ENCODE data around the gene ZNF385B.

Gene ZNF385B

GRCh38 chr2:179664972-179665812 is 196.2 kb downstream of the ZNF385B start:
- DNase-seq (ENCODE audit: low read depth, low spot score), result no peak
- no peak for TF ChIP-seq CTCF (IDR thresholded peaks at IDR 0.05; ENCODE audit: low read depth, low read length)
- in situ Hi-C loops (cut with HindIII; ENCODE audit: low sequenced_read_pairs), result no loop called here
- no peak overlapping the region for H3K4me3 ChIP-seq (ENCODE audit: low read depth, low read length)

- in situ Hi-C loops (cut with HindIII; ENCODE audit: low sequenced_read_pairs), result no loop called here
- TF ChIP-seq CTCF (IDR thresholded peaks at IDR 0.05; ENCODE audit: low read depth, low read length), result no peak
These were observed 199.4 kb downstream of the ZNF385B start for GRCh38 chr2:179661986-179662385.

GRCh38 chr2:179657068-179657595 is 204.3 kb downstream of the ZNF385B start:
- DNase-seq (ENCODE audit: low read depth, low spot score), result no peak
- in situ Hi-C loops (cut with HindIII; ENCODE audit: low sequenced_read_pairs), result no loop called here
- H3K4me3 ChIP-seq (ENCODE audit: low read depth, low read length), result no peak overlapping the region
- no peak for TF ChIP-seq CTCF (IDR thresholded peaks at IDR 0.05; ENCODE audit: low read depth, low read length)

More at GRCh38 chr2:179661986-179662385, 199.4 kb downstream of the ZNF385B start:
- DNase-seq (ENCODE audit: low read depth, low spot score), result no peak
- no peak overlapping the region for H3K4me3 ChIP-seq (ENCODE audit: low read depth, low read length)

- no peak for TF ChIP-seq CTCF (IDR thresholded peaks at IDR 0.05; ENCODE audit: low read depth, low read length)
- DNase-seq (ENCODE audit: low read depth, low spot score), result peak; percentile 46
- in situ Hi-C loops (cut with HindIII; ENCODE audit: low sequenced_read_pairs), result no loop called here
- H3K4me3 ChIP-seq (ENCODE audit: low read depth, low read length), result no peak overlapping the region
These were observed 205.8 kb downstream of the ZNF385B start for GRCh38 chr2:179655627-179656026.

GRCh38 chr2:179654806-179655205 is 206.6 kb downstream of the ZNF385B start:
- no peak for DNase-seq (ENCODE audit: low read depth, low spot score)
- no peak overlapping the region for H3K4me3 ChIP-seq (ENCODE audit: low read depth, low read length)
- in situ Hi-C loops (cut with HindIII; ENCODE audit: low sequenced_read_pairs), result no loop called here
- no peak for TF ChIP-seq CTCF (IDR thresholded peaks at IDR 0.05; ENCODE audit: low read depth, low read length)

- H3K4me3 ChIP-seq (ENCODE audit: low read depth, low read length), result no peak overlapping the region
- TF ChIP-seq CTCF (IDR thresholded peaks at IDR 0.05; ENCODE audit: low read depth, low read length), result no peak
- in situ Hi-C loops (cut with HindIII; ENCODE audit: low sequenced_read_pairs), result no loop called here
- no peak for DNase-seq (ENCODE audit: low read depth, low spot score)
These were observed 209.1 kb downstream of the ZNF385B start for GRCh38 chr2:179652296-179652695.

All from astrocyte of the spinal cord (primary cell).